Measurements from ENCODE around the gene SASH1.

DNA sequence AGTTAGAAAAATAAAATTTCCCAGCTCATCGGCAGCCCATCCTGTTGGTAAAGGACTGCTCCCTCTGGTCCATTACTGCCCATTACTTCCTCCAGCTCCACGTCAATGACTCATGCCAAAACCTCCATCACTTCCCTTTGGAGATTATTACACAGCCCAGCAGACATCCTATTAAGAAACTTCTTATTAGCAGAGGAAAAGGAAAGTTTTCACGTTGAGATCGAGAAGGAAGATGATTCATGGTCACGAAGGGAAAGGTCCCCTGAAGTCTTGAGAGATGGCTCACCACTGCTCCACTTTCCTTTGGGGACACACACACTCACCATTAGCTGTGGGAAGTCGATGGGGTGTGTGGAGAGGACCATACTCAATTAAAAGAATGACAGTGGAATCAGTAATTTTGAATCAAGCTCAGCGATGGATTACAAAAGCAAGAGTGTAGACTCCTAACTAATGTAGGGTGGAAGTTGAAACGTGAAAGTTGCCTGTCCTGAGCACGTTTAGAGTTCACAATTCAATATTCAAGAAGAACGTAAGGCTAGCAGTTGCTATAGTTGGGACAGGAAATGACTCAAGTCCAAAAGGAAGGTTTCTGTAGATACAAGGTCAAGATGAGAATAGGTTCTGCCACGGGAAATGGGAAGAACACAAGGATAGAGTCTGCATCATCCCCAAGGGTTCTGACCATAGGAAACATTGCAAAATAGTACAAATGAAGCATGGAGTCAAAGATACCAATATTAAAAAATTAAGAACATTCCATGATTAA, 21.6 kb downstream of the SASH1 start:
- TF ChIP-seq CTCF (IDR thresholded peaks at IDR 0.05; ENCODE audit: low read length) = no peak
- TF ChIP-seq EZH2 (optimal IDR thresholded peaks at IDR 0.05; ENCODE audit: low read depth, low read length) = no peak
